ENCODE data around the gene RNF157.
"Not testable (repeated sequence)": the region's sequence is repeated elsewhere in the genome, so short reads cannot be mapped to it uniquely, and the experiment has no call there.

RNF157 gene

GRCh38 chr17:76189741-76190140, 50.6 kb downstream of the RNF157 start:
- Mint-ChIP-seq H3K4me3 (no peak overlapping the region), H3K4me1 (no peaks in the 10 kb centered on the region), H3K27me3 (ENCODE audit: low read depth) (no peaks in the 10 kb centered on the region), H3K9me3 (no peaks in the 10 kb centered on the region), H3K27ac (no peak overlapping the region), H3K36me3 (ENCODE audit: low read depth) (no peaks in the 10 kb centered on the region)
- no peak for TF ChIP-seq CTCF (IDR thresholded peaks at IDR 0.05; ENCODE audit: unreplicated experiment in 3 of 3)

GRCh38 chr17:76189247-76189646, 51.0 kb downstream of the RNF157 start:
- no peak overlapping the region for H3K4me3 Mint-ChIP-seq
- no peak for TF ChIP-seq CTCF (IDR thresholded peaks at IDR 0.05; ENCODE audit: unreplicated experiment in 3 of 3)
- H3K4me1 Mint-ChIP-seq, result no peaks in the 10 kb centered on the region
- no peak overlapping the region for H3K27ac Mint-ChIP-seq
- H3K9me3 Mint-ChIP-seq, result no peaks in the 10 kb centered on the region
- no peaks in the 10 kb centered on the region for H3K27me3 Mint-ChIP-seq (ENCODE audit: low read depth)
- H3K36me3 Mint-ChIP-seq (ENCODE audit: low read depth), result no peaks in the 10 kb centered on the region

- Mint-ChIP-seq H3K27me3 (ENCODE audit: low read depth) (no peaks in the 10 kb centered on the region), H3K4me3 (no peak overlapping the region), H3K9me3 (no peaks in the 10 kb centered on the region), H3K4me1 (no peaks in the 10 kb centered on the region), H3K27ac (no peak overlapping the region), H3K36me3 (ENCODE audit: low read depth) (no peaks in the 10 kb centered on the region)
- TF ChIP-seq CTCF (IDR thresholded peaks at IDR 0.05; ENCODE audit: unreplicated experiment in 3 of 3), result no peak
Observed at GRCh38 chr17:76188213-76189016, 51.9 kb downstream of the RNF157 start.

GRCh38 chr17:76186774-76187173, 53.5 kb downstream of the RNF157 start:
- not testable (repeated sequence) for H3K4me3 Mint-ChIP-seq; H3K27ac Mint-ChIP-seq; H3K27me3 Mint-ChIP-seq (ENCODE audit: low read depth)

DNA sequence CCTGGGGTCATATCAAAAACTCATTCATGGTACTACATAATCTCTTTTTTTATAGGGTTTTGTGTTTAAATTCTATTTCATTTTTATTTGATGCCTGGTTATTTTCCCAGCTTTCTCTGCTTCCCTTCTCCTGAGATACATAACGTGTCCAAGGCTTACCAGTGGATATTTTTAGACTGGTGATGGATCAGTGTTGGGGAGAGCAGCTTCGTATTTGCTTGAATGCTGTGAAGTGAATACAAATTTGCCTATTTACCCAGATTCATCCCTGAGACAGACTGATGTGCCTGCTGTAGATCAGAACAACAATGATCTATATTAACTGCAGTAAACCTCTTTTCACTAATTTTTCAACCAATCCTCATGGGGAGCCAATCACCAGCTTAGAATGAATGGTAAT, 56.0 kb downstream of the RNF157 start:
- H3K36me3 Mint-ChIP-seq (ENCODE audit: low read depth), result no peaks in the 10 kb centered on the region
- no peaks in the 10 kb centered on the region for H3K9me3 Mint-ChIP-seq
- H3K4me3 Mint-ChIP-seq, result no peak overlapping the region
- no peaks in the 10 kb centered on the region for H3K4me1 Mint-ChIP-seq
- TF ChIP-seq CTCF (IDR thresholded peaks at IDR 0.05; ENCODE audit: unreplicated experiment in 3 of 3), result no peak
- H3K27me3 Mint-ChIP-seq (ENCODE audit: low read depth), result no peaks in the 10 kb centered on the region
- H3K27ac Mint-ChIP-seq, result no peak overlapping the region

More at GRCh38 chr17:76186774-76187173, 53.5 kb downstream of the RNF157 start:
- not testable (repeated sequence) for H3K4me1 Mint-ChIP-seq; H3K9me3 Mint-ChIP-seq; H3K36me3 Mint-ChIP-seq (ENCODE audit: low read depth)

GRCh38 chr17:76182016-76182764, 58.1 kb downstream of the RNF157 start:
- TF ChIP-seq CTCF (IDR thresholded peaks at IDR 0.05; ENCODE audit: unreplicated experiment in 3 of 3), result peak; percentile 83 to 90 (median 89)
- Mint-ChIP-seq H3K36me3 (ENCODE audit: low read depth) (no peaks in the 10 kb centered on the region), H3K27ac (peak overlapping the region in 1 of 3 experiments; percentile 73), H3K4me3 (no peak overlapping the region), H3K9me3 (no peaks in the 10 kb centered on the region), H3K4me1 (no peaks in the 10 kb centered on the region), H3K27me3 (ENCODE audit: low read depth) (no peaks in the 10 kb centered on the region)
